H1 (cell line): ENCODE data around the gene ALS2CL. TPM values are rescaled to one million over a fixed set of nuclear protein-coding genes. Genes with fewer than 3 reads are reported as not detected.

Experiments
- BACH1 ChIP-seq: IDR thresholded peaks from 2 replicates; pipeline ENCODE4 v1.6.1; 2012; ENCODE audit warnings: low read length, improper control_type of control experiment
- GABPA ChIP-seq: IDR thresholded peaks from 2 replicates; pipeline ENCODE4 v1.6.1; 2011; ENCODE audit warnings: mild to moderate bottlenecking, low read length, moderate library complexity, borderline replicate concordance; ENCODE audit not compliant: insufficient read depth
- RAD21 ChIP-seq, 2 experiments: IDR thresholded peaks in 1 of 2; conservative IDR thresholded peaks in 1 of 2; 2 replicates each; pipeline ENCODE4 v1.6.1; 2011; ENCODE audit warnings: low read depth in 2 of 2, low read length in 2 of 2, improper control_type of control experiment in 1 of 2, inconsistent platforms in 1 of 2, mild to moderate bottlenecking in 1 of 2, moderate library complexity in 1 of 2
- RFX5 ChIP-seq: IDR thresholded peaks from 2 replicates; pipeline ENCODE4 v1.6.1; 2011; ENCODE audit warnings: low read depth, low read length, improper control_type of control experiment, borderline replicate concordance
- SP2 ChIP-seq: IDR thresholded peaks from 2 replicates; pipeline ENCODE4 v1.6.1; 2012; ENCODE audit warnings: mild to moderate bottlenecking, low read length, inconsistent platforms
- SP4 ChIP-seq: IDR thresholded peaks from 2 replicates; pipeline ENCODE4 v1.6.1; 2012; ENCODE audit warnings: low read length, inconsistent platforms
- TAF1 ChIP-seq: IDR thresholded peaks from 2 replicates; pipeline ENCODE4 v1.6.1; 2011; ENCODE audit warnings: mild to moderate bottlenecking, low read depth, low read length
- polyA plus RNA-seq, 7 experiments: library from polyadenylated mRNA; depleted of rRNA in 3 of 7; stranded (reverse) in 5 of 7; unstranded in 2 of 7; fragments of >200 nt in 5 of 7; fragments of 200-250 nt in 2 of 7; gene quantifications; 1 replicate in 5 of 7; 2 replicates in 1 of 7; 4 replicates in 1 of 7; pipeline versions ENCODE4 v1.2.1 to v1.2.3, GENCODE V29; 2011 to 2013; ENCODE audit warnings: missing spikeins in 2 of 7, mixed read lengths in 2 of 7
- total RNA-seq: library from RNA; stranded (reverse); fragmentation: NEBNext Ultra II Directional; extraction: Animal tissue kit (Norgen Biotek cat#: 25700); gene quantifications from 2 replicates; pipeline ENCODE4 v1.2.1, GENCODE V29; 2021

The ALS2CL gene
- total and polyA plus RNA-seq, 2 of the 8 experiments (the other 6 are each of a cell fraction or from before 2014, with no cell fraction given): 4.8 to 5.4 TPM

DNA sequence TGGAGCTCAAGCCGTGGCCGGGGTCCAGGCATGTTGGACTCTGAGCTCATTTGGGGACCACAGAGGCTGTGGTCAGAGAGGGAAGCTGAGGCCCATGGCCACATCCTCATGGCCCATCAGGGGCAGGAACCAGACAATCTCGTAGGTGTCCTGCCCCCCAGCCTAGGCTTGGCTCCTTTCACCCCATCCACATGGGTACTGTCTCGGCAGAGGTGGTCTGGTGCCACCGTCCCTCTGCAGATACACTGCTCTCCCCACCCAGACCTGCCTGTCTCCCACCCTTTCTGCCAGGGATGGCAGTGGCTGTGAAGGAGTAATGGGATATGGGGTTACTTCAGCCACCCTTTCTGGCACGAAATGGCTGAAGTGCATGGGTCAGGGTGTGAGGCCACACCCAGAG lies 16.2 kb upstream of the ALS2CL start (continued):
- no peak for TF ChIP-seq BACH1
- no peak for TF ChIP-seq SP4
- no peak for TF ChIP-seq RFX5
- no peak for TF ChIP-seq TAF1
- TF ChIP-seq SP2: no peak
- no peak for TF ChIP-seq GABPA
- no peak for TF ChIP-seq RAD21 (IDR thresholded peaks at IDR 0.05 in 1 of 2, conservative IDR thresholded peaks at IDR 0.05 in 1 of 2; ENCODE audit: low read depth in 2 of 2, low read length in 2 of 2)
- TF ChIP-seq, all 59 proteins: peak for 0
